ENCODE results near the gene SMARCC1. TPM values are rescaled to one million over a fixed set of nuclear protein-coding genes. Genes with fewer than 3 reads are reported as not detected.

Gene SMARCC1
- total RNA-seq, 4 donors from 2014 or later, result 28.2 to 51.7 (median 31.2) TPM

GRCh38 chr3:47713655-47714054 lies 68.0 kb downstream of the SMARCC1 start:
- Histone ChIP-seq H3K9me3 (no peaks in the 10 kb centered on the region), H3K27me3 (no peaks in the 10 kb centered on the region), H3K36me3 (peaks cover 0 to 89% (median 24%) of the 10 kb centered on the region in 3 donors), H3K4me3 (no peak overlapping the region), H3K4me1 (no peaks in the 10 kb centered on the region), H3K27ac (no peak overlapping the region)
- WGBS, 2 donors, result 96 to 97% methylated on average over 2 of the region's 2 CpGs
- TF ChIP-seq CTCF (IDR thresholded peaks at IDR 0.05), result no peak
- TF ChIP-seq POLR2A (IDR thresholded peaks at IDR 0.05), result no peak
- intact Hi-C loops (cut with DNase I), result no loop called here
- no peak for DNase-seq

- 83 to 89% methylated on average over 2 of the region's 2 CpGs for WGBS, 2 donors
- DNase-seq, result no peak
- no peaks in the 10 kb centered on the region for H3K4me1 ChIP-seq
- no peak overlapping the region for H3K27ac ChIP-seq
- H3K9me3 ChIP-seq, result no peaks in the 10 kb centered on the region
- TF ChIP-seq POLR2A (IDR thresholded peaks at IDR 0.05), result no peak
- no peak for TF ChIP-seq CTCF (IDR thresholded peaks at IDR 0.05)
- intact Hi-C loops (cut with DNase I), result no loop called here
- peaks cover 0 to 88% (median 21%) of the 10 kb centered on the region in 3 donors for H3K36me3 ChIP-seq
- no peak overlapping the region for H3K4me3 ChIP-seq
- H3K27me3 ChIP-seq, result no peaks in the 10 kb centered on the region
These were observed 69.3 kb downstream of the SMARCC1 start for GRCh38 chr3:47712398-47712797.

GRCh38 chr3:47711596-47711995 lies 70.1 kb downstream of the SMARCC1 start:
- 86 to 89% methylated on average over 3 of the region's 3 CpGs for WGBS, 2 donors

GRCh38 chr3:47705391-47705790 lies 76.3 kb downstream of the SMARCC1 start:
- no peak overlapping the region for H3K4me3 ChIP-seq
- no peaks in the 10 kb centered on the region for H3K9me3 ChIP-seq
- intact Hi-C loops (cut with DNase I), result no loop called here
- peaks cover 0 to 14% (median 0%) of the 10 kb centered on the region in 3 donors for H3K4me1 ChIP-seq
- 26 to 45% methylated on average over 1 of the region's 1 CpG for WGBS, 2 donors
- H3K36me3 ChIP-seq, result peaks cover 0 to 99% (median 16%) of the 10 kb centered on the region in 3 donors
- H3K27ac ChIP-seq, result no peak overlapping the region
- TF ChIP-seq POLR2A (IDR thresholded peaks at IDR 0.05) (no peak), CTCF (IDR thresholded peaks at IDR 0.05) (no peak)
- no peaks in the 10 kb centered on the region for H3K27me3 ChIP-seq
- DNase-seq, result no peak

More at GRCh38 chr3:47711596-47711995, 70.1 kb downstream of the SMARCC1 start:
- intact Hi-C loops (cut with DNase I), result no loop called here
- no peak overlapping the region for H3K4me3 ChIP-seq
- H3K36me3 ChIP-seq, result peaks cover 0 to 89% (median 21%) of the 10 kb centered on the region in 3 donors
- no peaks in the 10 kb centered on the region for H3K9me3 ChIP-seq
- H3K4me1 ChIP-seq, result no peaks in the 10 kb centered on the region
- H3K27ac ChIP-seq, result peak overlapping the region in 2 of 4 donors; percentile 5 to 6
- no peak for DNase-seq
- no peak for TF ChIP-seq CTCF (IDR thresholded peaks at IDR 0.05)
- no peak for TF ChIP-seq POLR2A (IDR thresholded peaks at IDR 0.05)
- H3K27me3 ChIP-seq, result no peaks in the 10 kb centered on the region

GRCh38 chr3:47704237-47704612 lies 77.5 kb downstream of the SMARCC1 start:
- no peak for DNase-seq
- no peak overlapping the region for H3K27ac ChIP-seq
- H3K4me1 ChIP-seq, result peaks cover 0 to 14% (median 0%) of the 10 kb centered on the region in 3 donors
- no peaks in the 10 kb centered on the region for H3K9me3 ChIP-seq
- H3K27me3 ChIP-seq, result no peaks in the 10 kb centered on the region
- H3K36me3 ChIP-seq, result peaks cover 0 to 99% (median 8%) of the 10 kb centered on the region in 3 donors
- 95 to 96% methylated on average over 3 of the region's 3 CpGs for WGBS, 2 donors
- H3K4me3 ChIP-seq, result no peak overlapping the region
- intact Hi-C loops (cut with DNase I), result no loop called here
- TF ChIP-seq CTCF (IDR thresholded peaks at IDR 0.05) (no peak), POLR2A (IDR thresholded peaks at IDR 0.05) (no peak)

Data from esophagus squamous epithelium (tissue), 5 donors.